ENCODE results near the gene PLAA. TPM values are rescaled to one million over a fixed set of nuclear protein-coding genes. Genes with fewer than 3 reads are reported as not detected.

Gene PLAA
- total RNA-seq = 26.8 and 46.1 TPM in 2 replicates

GRCh38 chr9:26946753-26947727 lies at the start of gene PLAA:
TSS of gene PLAA (minus strand) at chr9:26947242. CDS start at chr9:26947045, 197 bp downstream.
- peak; percentile 44 for DNase-seq (ENCODE audit: low read depth)
- no peak for TF ChIP-seq CTCF (conservative IDR thresholded peaks at IDR 0.05; ENCODE audit: low read depth, low read length)
- peak within 1 kb of the TSS; percentile 98 for H3K4me3 ChIP-seq (ENCODE audit: low read depth, low read length)

DNA sequence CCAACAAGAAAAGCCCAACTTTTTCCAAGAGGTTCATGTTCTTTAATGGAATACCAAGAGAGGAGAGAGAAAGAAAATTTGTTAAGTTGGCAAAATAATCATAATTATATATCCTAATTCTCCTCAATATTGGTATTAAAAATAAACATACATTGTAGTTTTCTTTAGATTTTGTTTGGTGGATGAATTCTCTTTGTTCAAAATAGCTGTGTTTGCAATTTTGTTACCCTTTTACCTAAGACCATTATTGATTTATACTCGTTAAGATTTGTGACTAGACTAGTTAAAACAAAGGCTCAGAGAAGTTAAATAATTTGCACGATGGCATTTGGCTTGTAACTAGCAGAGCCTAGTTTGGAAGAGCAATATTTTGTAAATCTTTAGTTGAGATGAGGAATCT lies 48.8 kb upstream of the PLAA start:
- TF ChIP-seq CTCF (conservative IDR thresholded peaks at IDR 0.05; ENCODE audit: low read depth, low read length) = no peak
- H3K4me3 ChIP-seq (ENCODE audit: low read depth, low read length) = no peak overlapping the region
- DNase-seq (ENCODE audit: low read depth) = no peak

- H3K4me3 ChIP-seq (ENCODE audit: low read depth, low read length) = no peak overlapping the region
- TF ChIP-seq CTCF (conservative IDR thresholded peaks at IDR 0.05; ENCODE audit: low read depth, low read length) = no peak
- DNase-seq (ENCODE audit: low read depth) = no peak
These were observed 36.3 kb upstream of the PLAA start for GRCh38 chr9:26983340-26983739.

- H3K4me3 ChIP-seq (ENCODE audit: low read depth, low read length) = no peak overlapping the region
- no peak for DNase-seq (ENCODE audit: low read depth)
- peak; percentile 77 for TF ChIP-seq CTCF (conservative IDR thresholded peaks at IDR 0.05; ENCODE audit: low read depth, low read length)
These were observed 29.0 kb upstream of the PLAA start for GRCh38 chr9:26975728-26976707.

- H3K4me3 ChIP-seq (ENCODE audit: low read depth, low read length) = no peak overlapping the region
- DNase-seq (ENCODE audit: low read depth) = no peak
- no peak for TF ChIP-seq CTCF (conservative IDR thresholded peaks at IDR 0.05; ENCODE audit: low read depth, low read length)
These were observed 27.9 kb upstream of the PLAA start for GRCh38 chr9:26974927-26975326.

DNA sequence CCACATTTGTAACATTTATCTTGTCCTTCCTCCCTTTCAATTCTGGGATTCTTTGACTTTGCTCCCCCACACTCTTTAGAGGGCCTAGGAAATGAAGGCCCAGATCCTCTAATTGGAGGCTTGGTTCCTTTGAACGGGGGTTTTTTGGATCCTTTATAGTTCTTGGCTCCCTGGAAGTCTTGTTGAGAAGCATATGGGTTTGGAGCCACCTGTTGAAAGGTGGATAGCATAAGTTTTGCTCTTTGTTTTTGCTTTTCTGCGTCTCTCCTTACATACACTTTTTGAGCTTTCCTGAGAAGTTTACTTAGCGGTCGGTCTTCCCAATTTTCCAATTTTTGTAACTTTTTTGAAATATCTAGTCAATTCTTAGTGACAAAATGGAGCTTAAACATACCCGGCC lies 26.9 kb upstream of the PLAA start:
- TF ChIP-seq CTCF (conservative IDR thresholded peaks at IDR 0.05; ENCODE audit: low read depth, low read length) = no peak
- H3K4me3 ChIP-seq (ENCODE audit: low read depth, low read length) = no peak overlapping the region
- no peak for DNase-seq (ENCODE audit: low read depth)
